ENCODE results near the gene RTN4RL1.

GRCh38 chr17:1916316-1916715 is 108.8 kb downstream of the RTN4RL1 start:
- no peak for TF ChIP-seq POLR2A (IDR thresholded peaks at IDR 0.05)
- TF ChIP-seq CTCF (IDR thresholded peaks at IDR 0.05), result no peak
- TF ChIP-seq POLR2AphosphoS5 (IDR thresholded peaks at IDR 0.05), result no peak
- no peak for TF ChIP-seq EP300 (IDR thresholded peaks at IDR 0.05)
